DND-41 (cell line): Measurements from ENCODE around the gene POU3F2.

Experiments used
- ATAC-seq: fragments of 200-7000 bp; cut with Tn5 transposase; 3 replicates; pipeline ENCODE4 v1.9.1; 2021; ENCODE audit warnings: low read depth; ENCODE audit not compliant: insufficient read depth
- DNase-seq: peaks from one replicate; pipeline ENCODE4 v3.0.0-alpha.2; 2020
- H2AFZ ChIP-seq: 2 replicates; pipeline ENCODE4 v1.6.0; 2012; ENCODE audit warnings: low read depth, low read length
- H3K27ac ChIP-seq: 2 replicates; pipeline ENCODE4 v1.5.1; 2012; ENCODE audit warnings: low read length, inconsistent platforms
- H3K27me3 ChIP-seq: fragments of 200-600 bp; sonication (generic); 2 replicates; pipeline ENCODE4 v1.6.0; 2012; ENCODE audit warnings: low read length, mild to moderate bottlenecking, inconsistent platforms; ENCODE audit not compliant: insufficient read depth, poor library complexity
- H3K36me3 ChIP-seq: 2 replicates; pipeline ENCODE4 v1.5.1; 2012; ENCODE audit warnings: low read length, inconsistent platforms; ENCODE audit not compliant: insufficient read depth
- H3K4me1 ChIP-seq: 2 replicates; pipeline ENCODE4 v1.5.1; 2012; ENCODE audit warnings: mild to moderate bottlenecking, low read length; ENCODE audit not compliant: insufficient read depth
- H3K4me2 ChIP-seq: 2 replicates; pipeline ENCODE4 v1.6.0; 2012; ENCODE audit warnings: mild to moderate bottlenecking, moderate library complexity, low read length, inconsistent platforms; ENCODE audit not compliant: insufficient read depth
- H3K4me3 ChIP-seq, 2 experiments: fragments of 200-600 bp in 1 of 2; shearing (Covaris generic) in 1 of 2; 2 replicates each; pipeline ENCODE4 v1.5.1; 2012 to 2016; ENCODE audit warnings: inconsistent platforms in 2 of 2, low read length in 2 of 2, mild to moderate bottlenecking in 2 of 2, low read depth in 1 of 2, moderate library complexity in 1 of 2
- H3K79me2 ChIP-seq: 2 replicates; pipeline ENCODE4 v1.6.0; 2012; ENCODE audit warnings: low read length, inconsistent platforms; ENCODE audit not compliant: insufficient read depth
- H3K9ac ChIP-seq: 2 replicates; pipeline ENCODE4 v1.6.0; 2012; ENCODE audit warnings: low read depth, mild to moderate bottlenecking, inconsistent platforms, low read length, moderate library complexity
- H3K9me3 ChIP-seq: 2 replicates; pipeline ENCODE4 v1.5.1; 2012; ENCODE audit warnings: low read length, moderate library complexity, mild to moderate bottlenecking, inconsistent platforms; ENCODE audit not compliant: insufficient read depth, severe bottlenecking
- H4K20me1 ChIP-seq: 2 replicates; pipeline ENCODE4 v1.6.0; 2012; ENCODE audit warnings: low read length; ENCODE audit not compliant: insufficient read depth
- CTCF ChIP-seq: IDR thresholded peaks from 2 replicates; pipeline ENCODE4 v1.5.1; 2012; ENCODE audit warnings: borderline replicate concordance, low read length, moderate library complexity, mild to moderate bottlenecking; ENCODE audit not compliant: poor library complexity, severe bottlenecking; ENCODE audit errors: extremely low read depth
- EZH2 ChIP-seq: IDR thresholded peaks from 3 replicates; pipeline ENCODE4 v1.6.1; 2012; ENCODE audit warnings: borderline replicate concordance, low read depth, mild to moderate bottlenecking, moderate library complexity, low read length, inconsistent platforms; ENCODE audit not compliant: severe bottlenecking

The POU3F2 gene

GRCh38 chr6:98838975-98839374, 4.6 kb downstream of the POU3F2 start:
- H3K9ac ChIP-seq: no peak overlapping the region
- H3K9me3 ChIP-seq: no peaks in the 10 kb centered on the region
- H2AFZ ChIP-seq: no peak overlapping the region
- H3K27ac ChIP-seq: no peak overlapping the region
- ATAC-seq (no peak), DNase-seq (no peak)
- H3K36me3 ChIP-seq: no peaks in the 10 kb centered on the region
- no peaks in the 10 kb centered on the region for H3K27me3 ChIP-seq
- TF ChIP-seq CTCF (no peak), EZH2 (no peak)
- peaks cover 5% of the 10 kb centered on the region for H3K4me1 ChIP-seq
- H3K79me2 ChIP-seq: no peaks in the 10 kb centered on the region
- no peak overlapping the region for H3K4me3 ChIP-seq
- no peaks in the 10 kb centered on the region for H4K20me1 ChIP-seq
- no peak overlapping the region for H3K4me2 ChIP-seq

- H3K27me3 ChIP-seq: no peaks in the 10 kb centered on the region
- H3K79me2 ChIP-seq: no peaks in the 10 kb centered on the region
- no peak overlapping the region for H3K4me3 ChIP-seq
- no peak overlapping the region for H2AFZ ChIP-seq
- H3K9ac ChIP-seq: no peak overlapping the region
- H4K20me1 ChIP-seq: no peaks in the 10 kb centered on the region
- no peak overlapping the region for H3K27ac ChIP-seq
- H3K9me3 ChIP-seq: no peaks in the 10 kb centered on the region
- DNase-seq (no peak), ATAC-seq (no peak)
- peak; percentile 16 for TF ChIP-seq CTCF
- no peak for TF ChIP-seq EZH2
- H3K36me3 ChIP-seq: no peaks in the 10 kb centered on the region
- no peak overlapping the region for H3K4me2 ChIP-seq
- H3K4me1 ChIP-seq: peaks cover 3% of the 10 kb centered on the region; the same call in 1 of the 2 replicates
These were observed 5.5 kb downstream of the POU3F2 start for GRCh38 chr6:98839781-98840361.

- no peak overlapping the region for H3K27ac ChIP-seq
- H4K20me1 ChIP-seq: no peaks in the 10 kb centered on the region
- no peaks in the 10 kb centered on the region for H3K27me3 ChIP-seq
- no peaks in the 10 kb centered on the region for H3K36me3 ChIP-seq
- TF ChIP-seq EZH2 (no peak), CTCF (no peak)
- H3K4me3 ChIP-seq: no peak overlapping the region
- H2AFZ ChIP-seq: no peak overlapping the region
- H3K79me2 ChIP-seq: no peaks in the 10 kb centered on the region
- DNase-seq: no peak
- no peak overlapping the region for H3K4me2 ChIP-seq
- ATAC-seq: no peak
- H3K4me1 ChIP-seq: no peaks in the 10 kb centered on the region
- H3K9me3 ChIP-seq: no peaks in the 10 kb centered on the region
- H3K9ac ChIP-seq: no peak overlapping the region
These were observed 6.0 kb downstream of the POU3F2 start for GRCh38 chr6:98840385-98840784.

- DNase-seq (no peak), ATAC-seq (no peak)
- Histone ChIP-seq H3K9me3 (no peaks in the 10 kb centered on the region), H3K4me1 (no peaks in the 10 kb centered on the region), H4K20me1 (no peaks in the 10 kb centered on the region), H3K4me2 (no peak overlapping the region), H3K79me2 (no peaks in the 10 kb centered on the region), H2AFZ (no peak overlapping the region), H3K9ac (no peak overlapping the region), H3K27ac (no peak overlapping the region), H3K27me3 (no peaks in the 10 kb centered on the region), H3K36me3 (no peaks in the 10 kb centered on the region), H3K4me3 (no peak overlapping the region)
- no peak for TF ChIP-seq CTCF
- no peak for TF ChIP-seq EZH2
These were observed 6.7 kb downstream of the POU3F2 start for GRCh38 chr6:98840996-98841513.
